Endometrial microvascular endothelial cells (primary cell): ENCODE data around the gene COA6. TPM values are rescaled to one million over a fixed set of nuclear protein-coding genes. Genes with fewer than 3 reads are reported as not detected.

Experiments
- in situ Hi-C: cut with HindIII; loops from 2 replicates; pipeline ENCODE4 v1.10.0; 2017; ENCODE audit warnings: low sequenced_read_pairs, low pct_unique_long_range_greater_than_20kb; ENCODE audit errors: inconsistent ontology term
- total RNA-seq: library from RNA; depleted of rRNA; stranded (reverse); fragments of >200 nt; gene quantifications from one replicate; pipeline ENCODE4 v1.2.3, GENCODE V29; 2015; ENCODE audit errors: inconsistent ontology term

Gene COA6
- total RNA-seq, 1 donor from 2014 or later: 26.3 TPM

GRCh38 chr1:234402939-234403338 is 29.7 kb downstream of the COA6 start:
- in situ Hi-C loops: no loop called here

- in situ Hi-C loops: no loop called here
Measured at GRCh38 chr1:234405676-234406075, 32.4 kb downstream of the COA6 start.

GRCh38 chr1:234406871-234407270 is 33.6 kb downstream of the COA6 start:
- in situ Hi-C loops: no loop called here

GRCh38 chr1:234408757-234409156 is 35.5 kb downstream of the COA6 start:
- in situ Hi-C loops: no loop called here

- in situ Hi-C loops: no loop called here
Measured at GRCh38 chr1:234409328-234409727, 36.1 kb downstream of the COA6 start.

GRCh38 chr1:234412830-234413229 is 39.6 kb downstream of the COA6 start:
- in situ Hi-C loops: no loop called here

GRCh38 chr1:234413485-234413884 is 40.2 kb downstream of the COA6 start:
- in situ Hi-C loops: no loop called here

- in situ Hi-C loops: no loop called here
Measured at GRCh38 chr1:234413990-234414389, 40.7 kb downstream of the COA6 start.

- in situ Hi-C loops: no loop called here
Measured at GRCh38 chr1:234427950-234428646, 54.8 kb downstream of the COA6 start.

GRCh38 chr1:234429434-234429806 is 56.2 kb downstream of the COA6 start:
- in situ Hi-C loops: no loop called here

GRCh38 chr1:234430691-234431090 is 57.4 kb downstream of the COA6 start:
- in situ Hi-C loops: no loop called here

GRCh38 chr1:234431255-234431654 is 58.0 kb downstream of the COA6 start:
- in situ Hi-C loops: no loop called here

- in situ Hi-C loops: no loop called here
Measured at GRCh38 chr1:234433563-234434285, 60.5 kb downstream of the COA6 start.

Other genes starting within 250 kb of the COA6 start
- gene TARBP1, start 105.7 kb downstream of the COA6 start, total RNA-seq: 13.8 TPM
- gene IRF2BP2, start 236.7 kb downstream of the COA6 start, total RNA-seq: 57.4 TPM